ENCODE measurements around the gene CT45A5. TPM values are rescaled to one million over a fixed set of nuclear protein-coding genes. Genes with fewer than 3 reads are reported as not detected.

The CT45A5 gene, protein sequence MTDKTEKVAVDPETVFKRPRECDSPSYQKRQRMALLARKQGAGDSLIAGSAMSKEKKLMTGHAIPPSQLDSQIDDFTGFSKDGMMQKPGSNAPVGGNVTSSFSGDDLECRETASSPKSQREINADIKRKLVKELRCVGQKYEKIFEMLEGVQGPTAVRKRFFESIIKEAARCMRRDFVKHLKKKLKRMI
- 0.26 TPM in 1 of 5 replicates, not detected in the others for total RNA-seq (2022; extraction: Qiagen RNA extraction; ENCODE audit: low read depth)

DNA sequence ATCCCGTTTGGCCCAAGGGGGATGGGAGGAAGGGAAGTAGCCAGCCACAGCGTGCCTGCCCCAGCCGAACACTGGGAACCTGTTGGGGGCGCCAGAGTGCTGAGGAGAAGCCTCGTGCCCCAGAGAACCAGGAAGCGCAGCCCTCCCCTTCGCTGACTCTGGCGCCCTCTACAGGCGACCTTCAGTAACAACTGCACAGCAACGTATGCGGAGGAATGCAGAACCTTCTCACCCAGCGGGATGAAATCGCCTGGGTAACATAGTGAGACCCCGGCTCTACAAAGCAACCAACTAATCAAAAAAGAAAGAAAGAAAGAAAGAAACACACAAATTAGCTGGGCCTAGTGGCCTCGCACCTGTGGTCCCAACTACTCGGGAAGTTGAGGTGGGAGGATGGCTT is at the start of gene CT45A5:
CT45A5 (minus strand) TSS at position 101 of the 400 bp plus-strand sequence. CDS start 3,774 bp downstream, outside the sequence.

GRCh38 chrX:135819912-135820311 is 34.6 kb upstream of the CT45A5 start, which contains the start of gene CT45A2:
CT45A2 (minus strand) TSS chrX:135820012; CDS start chrX:135816265, 3,747 bp downstream.

GRCh38 chrX:135802687-135803086 is 17.4 kb upstream of the CT45A5 start, which contains the start of gene CT45A6:
CT45A6 (minus strand) TSS chrX:135802787; CDS start chrX:135798993, 3,794 bp downstream.

GRCh38 chrX:135768091-135768490 is 17.2 kb downstream of the CT45A5 start, which contains the start of gene CT45A3:
CT45A3 (minus strand) TSS chrX:135768191; CDS start chrX:135764444, 3,747 bp downstream.

Other genes with a start within 250 kb of the CT45A5 start
- gene CT45A1, start 71.9 kb downstream of the CT45A5 start, total RNA-seq (2022; extraction: Qiagen RNA extraction; ENCODE audit: low read depth) = not detected in 5 replicates
- 0.15 to 0.17 TPM in 2 of 5 replicates, not detected in the others for gene CT45A3, start 17.3 kb downstream of the CT45A5 start, total RNA-seq (2022; extraction: Qiagen RNA extraction; ENCODE audit: low read depth)
- not detected in 5 replicates for gene CT45A6, start 17.3 kb upstream of the CT45A5 start, total RNA-seq (2022; extraction: Qiagen RNA extraction; ENCODE audit: low read depth)
- not detected in 5 replicates for gene CT45A2, start 34.5 kb upstream of the CT45A5 start, total RNA-seq (2022; extraction: Qiagen RNA extraction; ENCODE audit: low read depth)
- gene CT45A7, start 51.8 kb upstream of the CT45A5 start, total RNA-seq (2022; extraction: Qiagen RNA extraction; ENCODE audit: low read depth) = not detected in 5 replicates
- not detected in 5 replicates for gene CT45A8, start 69.0 kb upstream of the CT45A5 start, total RNA-seq (2022; extraction: Qiagen RNA extraction; ENCODE audit: low read depth)
- not detected in 5 replicates for gene CT45A9, start 86.3 kb upstream of the CT45A5 start, total RNA-seq (2022; extraction: Qiagen RNA extraction; ENCODE audit: low read depth)
- gene CT45A10, start 107.9 kb upstream of the CT45A5 start, total RNA-seq (2022; extraction: Qiagen RNA extraction; ENCODE audit: low read depth) = 0.13 to 0.56 TPM (median 0.33 TPM) in 3 of 5 replicates, not detected in the others
- 0.03 TPM in 1 of 5 replicates, not detected in the others for gene SAGE1, start 108.2 kb upstream of the CT45A5 start, total RNA-seq (2022; extraction: Qiagen RNA extraction; ENCODE audit: low read depth)
- gene MMGT1, start 188.5 kb upstream of the CT45A5 start, total RNA-seq (2022; extraction: Qiagen RNA extraction; ENCODE audit: low read depth) = 5.6 to 18.4 TPM (median 16.8 TPM) in 5 replicates
- 4.9 to 9.9 TPM (median 8.1 TPM) in 5 replicates for gene SLC9A6, start 199.9 kb upstream of the CT45A5 start, total RNA-seq (2022; extraction: Qiagen RNA extraction; ENCODE audit: low read depth)

Data from A549 treated with RU486 at 1 μM for 4 hours (cell line).